Activated T-helper 1 cell treated with anti-CD3 and anti-CD28 coated beads, Interleukin-2, amount 50 U/mL, for 16 hours (primary cell): ENCODE results near the gene BIRC3.
"Not testable (repeated sequence)": the region's sequence is repeated elsewhere in the genome, so short reads cannot be mapped to it uniquely, and the experiment has no call there.

Source experiments
- DNase-seq, 2 donors: peaks; one replicate each; pipeline ENCODE4 v3.0.0-alpha.2; 2020; ENCODE audit warnings: low read depth in 1 of 2, low spot score in 1 of 2

BIRC3 gene

GRCh38 chr11:102368472-102368871 lies 51.2 kb downstream of the BIRC3 start:
- no peak for DNase-seq

- not testable (repeated sequence) for DNase-seq
Observed at GRCh38 chr11:102374633-102375424, 57.5 kb downstream of the BIRC3 start.

GRCh38 chr11:102375720-102376399 lies 58.6 kb downstream of the BIRC3 start:
- DNase-seq = no peak

GRCh38 chr11:102377891-102378290 lies 60.6 kb downstream of the BIRC3 start:
- no peak for DNase-seq

GRCh38 chr11:102378818-102379217 lies 61.5 kb downstream of the BIRC3 start:
- DNase-seq = no peak

- no peak for DNase-seq
Observed at GRCh38 chr11:102382384-102382783, 65.1 kb downstream of the BIRC3 start.

GRCh38 chr11:102383839-102384238 lies 66.6 kb downstream of the BIRC3 start:
- no peak for DNase-seq

GRCh38 chr11:102384419-102385079 lies 67.3 kb downstream of the BIRC3 start:
- no peak for DNase-seq

GRCh38 chr11:102385085-102386007 lies 68.1 kb downstream of the BIRC3 start:
- no peak for DNase-seq

GRCh38 chr11:102386136-102386734 lies 69.0 kb downstream of the BIRC3 start:
- DNase-seq = no peak

- no peak for DNase-seq
Observed at GRCh38 chr11:102387043-102387781, 69.9 kb downstream of the BIRC3 start.
